H9 (cell line): Measurements from ENCODE around the gene AIG1. TPM values are rescaled to one million over a fixed set of nuclear protein-coding genes. Genes with fewer than 3 reads are reported as not detected.

Experiments used
- DNase-seq: peaks from one replicate; pipeline ENCODE4 v3.0.0-alpha.2; 2017
- H2AFZ ChIP-seq: one replicate; pipeline ENCODE4 v1.6.1; 2013; ENCODE audit warnings: mild to moderate bottlenecking, low read length, control low read depth, moderate library complexity
- H2AK5ac ChIP-seq: 2 replicates; pipeline ENCODE4 v1.6.1; 2013; ENCODE audit warnings: low read length, control low read depth, mixed read lengths; ENCODE audit not compliant: insufficient read length
- H2BK120ac ChIP-seq: one replicate; pipeline ENCODE4 v1.6.1; 2013; ENCODE audit warnings: low read depth, mild to moderate bottlenecking, low read length, control low read depth, inconsistent platforms; ENCODE audit not compliant: poor library complexity, severe bottlenecking
- H2BK12ac ChIP-seq: 2 replicates; pipeline ENCODE4 v1.6.1; 2013; ENCODE audit warnings: low read length, control low read depth, mixed read lengths, low read depth; ENCODE audit not compliant: insufficient read length
- H2BK15ac ChIP-seq: 2 replicates; pipeline ENCODE4 v1.6.1; 2013; ENCODE audit warnings: low read depth, low read length, control low read depth
- H2BK20ac ChIP-seq: one replicate; pipeline ENCODE4 v1.6.1; 2013; ENCODE audit warnings: low read depth, mild to moderate bottlenecking, low read length, control low read depth, inconsistent platforms; ENCODE audit not compliant: poor library complexity, severe bottlenecking
- H2BK5ac ChIP-seq: 2 replicates; pipeline ENCODE4 v1.6.1; 2013; ENCODE audit warnings: low read length, control low read depth, mixed read lengths; ENCODE audit not compliant: insufficient read length
- H3K14ac ChIP-seq: 2 replicates; pipeline ENCODE4 v1.6.1; 2013; ENCODE audit warnings: low read length, control low read depth; ENCODE audit not compliant: insufficient read depth
- H3K18ac ChIP-seq: 2 replicates; pipeline ENCODE4 v1.6.1; 2013; ENCODE audit warnings: low read depth, mild to moderate bottlenecking, mixed read lengths, low read length, control low read depth; ENCODE audit not compliant: insufficient read length
- H3K23ac ChIP-seq: 2 replicates; pipeline ENCODE4 v1.6.1; 2013; ENCODE audit warnings: low read length, control low read depth, mixed read lengths, low read depth; ENCODE audit not compliant: insufficient read length
- H3K23me2 ChIP-seq: 2 replicates; pipeline ENCODE4 v1.6.1; 2013; ENCODE audit warnings: low read depth, mild to moderate bottlenecking, mixed read lengths, low read length, control low read depth; ENCODE audit not compliant: insufficient read length, poor library complexity, severe bottlenecking
- H3K27ac ChIP-seq: 2 replicates; pipeline ENCODE4 v1.5.1; 2013; ENCODE audit warnings: low read length, control low read depth, mixed read lengths, low read depth; ENCODE audit not compliant: insufficient read length
- H3K27me3 ChIP-seq: 2 replicates; pipeline ENCODE4 v1.6.1; 2013; ENCODE audit warnings: low read length, control low read depth, inconsistent platforms; ENCODE audit not compliant: insufficient read depth
- H3K4ac ChIP-seq: 2 replicates; pipeline ENCODE4 v1.6.1; 2013; ENCODE audit warnings: low read depth, mild to moderate bottlenecking, control low read depth, inconsistent platforms, low read length, moderate library complexity
- H3K4me1 ChIP-seq: 2 replicates; pipeline ENCODE4 v1.6.1; 2013; ENCODE audit warnings: low read length, control low read depth, inconsistent platforms; ENCODE audit not compliant: insufficient read depth
- H3K4me2 ChIP-seq: 2 replicates; pipeline ENCODE4 v1.6.1; 2013; ENCODE audit warnings: low read length, control low read depth, mixed read lengths; ENCODE audit not compliant: insufficient read length, insufficient read depth
- H3K56ac ChIP-seq: 2 replicates; pipeline ENCODE4 v1.6.1; 2013; ENCODE audit warnings: low read depth, mild to moderate bottlenecking, mixed read lengths, low read length, control low read depth; ENCODE audit not compliant: insufficient read length
- H3K79me1 ChIP-seq: 2 replicates; pipeline ENCODE4 v1.6.1; 2013; ENCODE audit warnings: low read depth, mild to moderate bottlenecking, moderate library complexity, low read length, control low read depth, inconsistent platforms; ENCODE audit not compliant: insufficient read depth, poor library complexity, severe bottlenecking
- H3K79me2 ChIP-seq: 2 replicates; pipeline ENCODE4 v1.6.1; 2013; ENCODE audit warnings: low read length, control low read depth, inconsistent platforms; ENCODE audit not compliant: insufficient read depth
- H3K9ac ChIP-seq: 2 replicates; pipeline ENCODE4 v1.6.1; 2013; ENCODE audit warnings: low read length, control low read depth, mixed read lengths; ENCODE audit not compliant: insufficient read length; ENCODE audit errors: extremely low read depth
- H3K9me3 ChIP-seq: one replicate; pipeline ENCODE4 v1.6.1; 2013; ENCODE audit warnings: low read depth, low read length, inconsistent platforms; ENCODE audit not compliant: control insufficient read depth
- H3T11ph ChIP-seq: one replicate; pipeline ENCODE4 v1.6.1; 2013; ENCODE audit warnings: mild to moderate bottlenecking, low read length, control low read depth, inconsistent platforms
- H4K20me1 ChIP-seq: one replicate; pipeline ENCODE4 v1.6.1; 2013; ENCODE audit not compliant: control insufficient read depth, insufficient read length, insufficient read depth
- H4K5ac ChIP-seq: 2 replicates; pipeline ENCODE4 v1.6.1; 2013; ENCODE audit warnings: low read depth, mild to moderate bottlenecking, mixed read lengths, low read length, control low read depth; ENCODE audit not compliant: insufficient read length
- H4K8ac ChIP-seq: replicated peaks from 2 replicates; pipeline ENCODE4 v1.6.1; 2013; ENCODE audit warnings: low read length, control low read depth, mixed read lengths, low read depth; ENCODE audit not compliant: insufficient read length
- H4K91ac ChIP-seq: 2 replicates; pipeline ENCODE4 v1.6.1; 2013; ENCODE audit warnings: low read depth, mild to moderate bottlenecking, moderate library complexity, mixed read lengths, low read length, control low read depth; ENCODE audit not compliant: insufficient read length
- H3K27ac Mint-ChIP-seq, 3 experiments: 2 replicates in 2 of 3; 3 replicates in 1 of 3; pipeline ENCODE4 v1.8.0; 2020 to 2021; ENCODE audit warnings: mixed read lengths in 3 of 3, mild to moderate bottlenecking in 1 of 3, moderate library complexity in 1 of 3
- H3K27me3 Mint-ChIP-seq: 2 replicates; pipeline ENCODE4 v1.8.0; 2021; ENCODE audit warnings: low read depth, mild to moderate bottlenecking, moderate library complexity, mixed read lengths
- H3K36me3 Mint-ChIP-seq, 3 experiments: 2 replicates in 2 of 3; 3 replicates in 1 of 3; pipeline ENCODE4 v1.8.0; 2020 to 2021; ENCODE audit warnings: low read depth in 3 of 3, mixed read lengths in 3 of 3; ENCODE audit not compliant: insufficient read depth in 1 of 3
- H3K4me1 Mint-ChIP-seq, 2 experiments: 2 replicates each; pipeline ENCODE4 v1.8.0; 2020; ENCODE audit warnings: mixed read lengths in 2 of 2
- H3K4me3 Mint-ChIP-seq, 2 experiments: 2 replicates in 1 of 2; 3 replicates in 1 of 2; pipeline ENCODE4 v1.8.0; 2020 to 2021; ENCODE audit warnings: mild to moderate bottlenecking in 2 of 2, mixed read lengths in 2 of 2, moderate library complexity in 1 of 2
- H3K9me3 Mint-ChIP-seq, 2 experiments: 2 replicates in 1 of 2; 3 replicates in 1 of 2; pipeline ENCODE4 v1.8.0; 2020; ENCODE audit warnings: mild to moderate bottlenecking in 2 of 2, mixed read lengths in 2 of 2, moderate library complexity in 1 of 2
- CTCF ChIP-seq: fragments of 200-600 bp; sonication (generic); conservative IDR thresholded peaks from 3 replicates; pipeline ENCODE4 v1.8.0; 2021; ENCODE audit warnings: antibody characterized with exemption, mild to moderate bottlenecking
- WGBS: extraction: QIAGEN DNeasy Blood & Tissue Kit; methylation state at CpG from one replicate; pipeline ENCODE4 v1.1.7; 2013; ENCODE audit warnings: missing lambda C conversion rate, low lambda C conversion rate, mixed read lengths; ENCODE audit not compliant: insufficient read length; ENCODE audit errors: extremely low coverage; 5-methylcytosine and 5-hydroxymethylcytosine counted together
- total RNA-seq: library from RNA; stranded (reverse); gene quantifications from 2 replicates; pipeline ENCODE4 v1.2.1, GENCODE V29; 2021

The AIG1 gene
- total RNA-seq, 1 experiment from 2014 or later = 44.6 TPM

- WGBS = no CpG with 5 or more reads among the region's 1 CpG
- Histone ChIP-seq H3K27ac (no peak overlapping the region), H2BK12ac (no peak overlapping the region), H3K79me2 (no peaks in the 10 kb centered on the region; the same call in 1 of the 2 replicates), H2AFZ (no peak overlapping the region), H3K27me3 (no peaks in the 10 kb centered on the region), H2AK5ac (no peak overlapping the region), H4K20me1 (no peaks in the 10 kb centered on the region), H3K4me2 (no peak overlapping the region), H3K79me1 (no peaks in the 10 kb centered on the region), H3T11ph (no peak overlapping the region), H4K91ac (no peak overlapping the region), H3K14ac (no peak overlapping the region), H4K8ac (no peak overlapping the region), H4K5ac (no peak overlapping the region), H3K23ac (no peak overlapping the region), H3K18ac (no peak overlapping the region), H2BK15ac (no peak overlapping the region), H2BK20ac (no peak overlapping the region), H2BK120ac (no peak overlapping the region), H3K4ac (no peak overlapping the region), H3K23me2 (no peaks in the 10 kb centered on the region), H2BK5ac (no peak overlapping the region), H3K4me1 (peaks cover 3% of the 10 kb centered on the region; the same call in 1 of the 2 replicates), H3K9me3 (no peaks in the 10 kb centered on the region), H3K56ac (no peak overlapping the region), H3K9ac (no peak overlapping the region)
- H3K36me3 Mint-ChIP-seq = no peaks in the 10 kb centered on the region
- no peak overlapping the region; a peak in 1 of 7 replicates for H3K27ac Mint-ChIP-seq
- no peak overlapping the region for H3K4me3 Mint-ChIP-seq
- TF ChIP-seq CTCF = no peak
- no peaks in the 10 kb centered on the region for H3K27me3 Mint-ChIP-seq
- no peak for DNase-seq
- no peaks in the 10 kb centered on the region for H3K9me3 Mint-ChIP-seq
- H3K4me1 Mint-ChIP-seq = peaks cover 8 to 14% of the 10 kb centered on the region in 2 experiments
These were observed 99.3 kb downstream of the AIG1 start for GRCh38 chr6:143160015-143160414.
